ENCODE data around the gene ADAMTS19.

Gene ADAMTS19

DNA sequence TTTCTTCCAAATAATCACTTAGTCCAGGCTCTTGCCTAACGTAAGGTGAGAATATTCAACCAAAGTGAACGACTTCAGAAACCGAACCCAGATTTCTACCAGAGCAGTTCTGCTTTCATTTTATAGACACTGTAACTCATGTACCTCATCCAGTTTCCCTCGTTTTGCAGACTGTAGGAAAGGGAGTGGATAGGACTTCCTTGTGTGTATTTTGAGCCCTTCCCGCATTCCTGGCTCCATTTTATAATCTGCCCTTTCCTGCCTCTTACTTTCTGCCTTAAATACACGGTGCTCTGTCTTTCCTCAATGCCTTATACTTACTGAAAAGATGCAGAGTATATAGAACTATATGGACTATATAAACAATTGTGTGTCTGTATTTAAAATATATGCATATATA, 308.6 kb downstream of the ADAMTS19 start:
- no peak for TF ChIP-seq GATA3 (IDR thresholded peaks at IDR 0.05; ENCODE audit: low read depth, low read length)
- TF ChIP-seq GATA2 (IDR thresholded peaks at IDR 0.05; ENCODE audit: low read depth, low read length), result no peak

DNA sequence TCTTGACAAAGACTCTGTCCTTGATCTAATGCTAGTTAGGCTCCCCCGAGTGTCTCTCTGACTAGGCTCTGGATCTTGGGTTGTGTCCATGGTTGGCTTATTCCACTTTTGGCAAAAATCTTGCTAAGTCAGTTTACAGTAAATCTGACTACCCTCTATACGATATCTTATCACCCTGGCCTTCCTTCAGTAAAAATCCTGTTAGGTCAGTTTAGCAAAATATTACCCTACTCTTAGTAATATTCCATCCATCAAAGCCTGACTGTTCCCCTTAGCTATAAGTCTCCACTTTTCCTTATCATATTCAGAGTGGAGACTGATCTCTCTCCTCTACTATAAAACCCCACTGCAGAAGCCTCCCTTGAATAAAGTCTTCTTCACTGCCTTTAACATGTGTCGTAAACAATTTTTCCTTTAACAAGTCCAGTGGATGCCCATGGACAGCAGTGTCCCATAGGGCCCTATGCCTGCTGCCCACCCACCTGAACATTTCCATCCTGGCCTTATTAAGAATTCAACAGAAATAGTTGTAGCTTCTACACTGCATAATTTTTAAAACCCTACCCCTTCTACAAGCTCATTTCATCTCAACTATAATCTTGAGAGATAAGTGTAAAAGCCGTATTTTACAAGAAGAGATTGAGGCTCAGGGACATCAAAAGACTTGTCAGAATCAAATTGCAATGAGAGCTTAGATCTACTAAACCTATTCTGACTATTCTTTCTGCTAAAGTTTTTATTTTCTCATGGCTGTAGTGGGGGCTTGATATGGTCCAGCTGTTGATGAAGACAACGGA, 310.1 kb downstream of the ADAMTS19 start:
- TF ChIP-seq GATA3 (IDR thresholded peaks at IDR 0.05; ENCODE audit: low read depth, low read length) (no peak), GATA2 (IDR thresholded peaks at IDR 0.05; ENCODE audit: low read depth, low read length) (no peak)

GRCh38 chr5:129771058-129771838, 311.1 kb downstream of the ADAMTS19 start:
- TF ChIP-seq GATA3 (IDR thresholded peaks at IDR 0.05; ENCODE audit: low read depth, low read length) (no peak), GATA2 (IDR thresholded peaks at IDR 0.05; ENCODE audit: low read depth, low read length) (no peak)

- no peak for TF ChIP-seq GATA3 (IDR thresholded peaks at IDR 0.05; ENCODE audit: low read depth, low read length)
- TF ChIP-seq GATA2 (IDR thresholded peaks at IDR 0.05; ENCODE audit: low read depth, low read length), result no peak
Measured at GRCh38 chr5:129773376-129773775, 313.3 kb downstream of the ADAMTS19 start.

DNA sequence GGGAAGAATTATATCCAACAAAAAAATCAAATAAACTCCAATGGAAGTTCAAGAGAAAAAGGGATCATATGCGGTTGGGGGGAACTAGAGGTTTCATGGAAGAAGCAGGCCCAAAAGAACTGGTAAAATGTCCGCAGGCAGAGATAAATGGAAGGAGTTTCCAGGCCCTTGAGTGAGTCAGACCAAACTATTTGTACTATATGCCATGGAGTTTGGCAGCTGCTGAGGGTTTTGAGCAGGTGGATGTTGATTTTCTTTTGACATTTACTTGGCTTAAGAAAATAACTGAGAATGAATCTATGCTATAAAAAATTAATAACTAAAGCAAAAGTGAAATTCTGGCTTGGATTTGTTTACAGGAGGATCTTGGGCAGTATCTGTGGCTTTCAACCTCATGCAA, 321.5 kb downstream of the ADAMTS19 start:
- no peak for TF ChIP-seq GATA3 (IDR thresholded peaks at IDR 0.05; ENCODE audit: low read depth, low read length)
- no peak for TF ChIP-seq GATA2 (IDR thresholded peaks at IDR 0.05; ENCODE audit: low read depth, low read length)

Measured in SH-SY5Y (cell line).